ENCODE results near the gene ATG16L1. TPM values are rescaled to one million over a fixed set of nuclear protein-coding genes. Genes with fewer than 3 reads are reported as not detected.

ATG16L1 gene
- total and polyA plus RNA-seq, 2 of the 4 experiments (the other 2 are of a cell fraction): 20.0 to 26.2 TPM

DNA sequence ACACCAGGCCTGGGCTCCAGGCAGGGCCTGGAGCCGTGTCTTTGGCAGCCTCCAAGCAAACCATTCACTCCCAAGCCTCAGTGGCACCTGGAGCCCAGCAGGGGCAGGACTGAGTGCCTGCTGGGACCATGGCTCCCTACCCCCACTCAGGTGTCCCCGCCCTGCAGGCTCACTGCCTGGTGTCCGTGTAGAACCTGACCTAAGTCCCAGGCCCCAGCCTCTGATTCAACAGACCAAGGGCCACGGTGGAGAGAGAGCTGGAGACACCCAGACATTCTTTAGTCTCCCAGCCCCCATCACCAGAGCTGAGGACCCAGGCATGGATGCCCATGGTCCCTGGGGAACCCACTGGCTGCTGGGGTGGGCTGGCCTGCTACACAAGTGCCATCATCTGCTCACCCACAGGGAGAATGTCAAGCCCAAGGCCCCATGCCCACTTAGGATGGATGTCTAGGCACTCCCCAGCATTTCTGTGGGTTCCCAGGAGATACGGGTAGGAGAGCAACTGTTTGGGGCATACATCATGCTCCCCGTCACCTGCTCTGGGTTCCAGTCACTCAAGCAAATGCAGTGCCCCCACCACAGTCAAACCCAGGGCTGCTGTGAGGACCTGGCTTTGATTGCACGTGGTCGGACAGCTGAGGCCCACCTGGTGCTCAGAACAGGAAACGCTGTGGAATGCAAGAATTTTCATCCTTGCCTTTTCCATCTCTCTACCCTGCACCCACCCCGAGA is 42.9 kb upstream of the ATG16L1 start:
- no TSS peak for BruUV-seq (replicated peaks)
- no peak overlapping the region for H3K27ac ChIP-seq (ENCODE audit: insufficient read depth, low read length)
- no peak overlapping the region for H2BK15ac ChIP-seq (ENCODE audit: low read depth, low read length)
- no peaks in the 10 kb centered on the region for H3K79me1 ChIP-seq (ENCODE audit: low read depth in 1 of 2, low read length in 2 of 2)
- no peak overlapping the region for H3K18ac ChIP-seq (ENCODE audit: low read depth, low read length)
- peaks cover 4% of the 10 kb centered on the region; the same call in 1 of the 2 replicates for H3K4me1 ChIP-seq (ENCODE audit: control insufficient read depth, insufficient read depth, low read length)
- no peaks in the 10 kb centered on the region; the same call in 1 of the 2 replicates for H3K9me3 ChIP-seq (ENCODE audit: control insufficient read depth, insufficient read depth, low read length)
- peaks cover 8% of the 10 kb centered on the region; the same call in 1 of the 2 replicates for H4K20me1 ChIP-seq (ENCODE audit: insufficient read depth, low read length)
- H3K9ac ChIP-seq (ENCODE audit: low read depth, low read length): no peak overlapping the region
- H2AFZ ChIP-seq (replicated peaks; ENCODE audit: low read length, poor library complexity): peak overlapping the region; percentile 26
- H3K36me3 ChIP-seq (ENCODE audit: control insufficient read depth, insufficient read depth, low read length): no peaks in the 10 kb centered on the region
- 80% methylated on average over 3 of the region's 10 CpGs; no CpG with 5 or more reads in 1 of the 2 experiments for WGBS, 2 experiments (ENCODE audit: extremely low coverage in 2 of 2, insufficient read length in 1 of 2)
- in situ Hi-C loops (cut with MboI; ENCODE audit: low sequenced_read_pairs): no loop called here
- ChIA-PET CTCF (interaction anchor here (1.0 kb wide), 1 partner anchor 42 kb away, joined by 4 read pairs; no protein-coding TSS in a partner anchor), POLR2A (ENCODE audit: unreplicated experiment) (no interaction called here)
- H3K56ac ChIP-seq (ENCODE audit: extremely low read depth, insufficient read depth, low read length): no peak overlapping the region
- H3K9me1 ChIP-seq (ENCODE audit: insufficient read depth, low read length): no peaks in the 10 kb centered on the region
- DNase-seq (no peak), ATAC-seq (ENCODE audit: low read depth) (no peak)
- no peak overlapping the region for H3K23ac ChIP-seq (ENCODE audit: low read depth, low read length)
- peak overlapping the region; percentile 75 for H2AK9ac ChIP-seq (replicated peaks; ENCODE audit: low read depth, low read length, poor library complexity)
- no peak overlapping the region for H2AK5ac ChIP-seq (ENCODE audit: low read depth, low read length)
- TF ChIP-seq, protein P1, sequence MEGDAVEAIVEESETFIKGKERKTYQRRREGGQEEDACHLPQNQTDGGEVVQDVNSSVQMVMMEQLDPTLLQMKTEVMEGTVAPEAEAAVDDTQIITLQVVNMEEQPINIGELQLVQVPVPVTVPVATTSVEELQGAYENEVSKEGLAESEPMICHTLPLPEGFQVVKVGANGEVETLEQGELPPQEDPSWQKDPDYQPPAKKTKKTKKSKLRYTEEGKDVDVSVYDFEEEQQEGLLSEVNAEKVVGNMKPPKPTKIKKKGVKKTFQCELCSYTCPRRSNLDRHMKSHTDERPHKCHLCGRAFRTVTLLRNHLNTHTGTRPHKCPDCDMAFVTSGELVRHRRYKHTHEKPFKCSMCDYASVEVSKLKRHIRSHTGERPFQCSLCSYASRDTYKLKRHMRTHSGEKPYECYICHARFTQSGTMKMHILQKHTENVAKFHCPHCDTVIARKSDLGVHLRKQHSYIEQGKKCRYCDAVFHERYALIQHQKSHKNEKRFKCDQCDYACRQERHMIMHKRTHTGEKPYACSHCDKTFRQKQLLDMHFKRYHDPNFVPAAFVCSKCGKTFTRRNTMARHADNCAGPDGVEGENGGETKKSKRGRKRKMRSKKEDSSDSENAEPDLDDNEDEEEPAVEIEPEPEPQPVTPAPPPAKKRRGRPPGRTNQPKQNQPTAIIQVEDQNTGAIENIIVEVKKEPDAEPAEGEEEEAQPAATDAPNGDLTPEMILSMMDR (conservative IDR thresholded peaks at IDR 0.05; ENCODE audit: low read depth, low read length): no peak
- TF ChIP-seq BHLHE40 (IDR thresholded peaks at IDR 0.05; ENCODE audit: low read depth, low read length) (no peak), POLR2A (IDR thresholded peaks at IDR 0.05; ENCODE audit: low read depth, low read length) (no peak), RAD21 (IDR thresholded peaks at IDR 0.05; ENCODE audit: low read length) (no peak), RCOR1 (IDR thresholded peaks at IDR 0.05; ENCODE audit: insufficient replicate concordance, low read length) (no peak), MAFK (IDR thresholded peaks at IDR 0.05; ENCODE audit: low read depth, low read length) (no peak), ELK1 (IDR thresholded peaks at IDR 0.05; ENCODE audit: borderline replicate concordance, low read depth, low read length) (no peak), NFE2L2 (IDR thresholded peaks at IDR 0.05; ENCODE audit: low read depth, low read length) (no peak), MAZ (IDR thresholded peaks at IDR 0.05; ENCODE audit: borderline replicate concordance, low read depth, low read length) (no peak), SMC3 (IDR thresholded peaks at IDR 0.05; ENCODE audit: low read depth, low read length) (no peak), CEBPB (IDR thresholded peaks at IDR 0.05; ENCODE audit: low read depth, low read length) (no peak), RFX5 (IDR thresholded peaks at IDR 0.05; ENCODE audit: low read depth, low read length) (no peak), MXI1 (IDR thresholded peaks at IDR 0.05; ENCODE audit: borderline replicate concordance, low read depth, low read length) (no peak), FOS (IDR thresholded peaks at IDR 0.05; ENCODE audit: low read depth, low read length) (no peak)
- TF ChIP-seq, protein P2, sequence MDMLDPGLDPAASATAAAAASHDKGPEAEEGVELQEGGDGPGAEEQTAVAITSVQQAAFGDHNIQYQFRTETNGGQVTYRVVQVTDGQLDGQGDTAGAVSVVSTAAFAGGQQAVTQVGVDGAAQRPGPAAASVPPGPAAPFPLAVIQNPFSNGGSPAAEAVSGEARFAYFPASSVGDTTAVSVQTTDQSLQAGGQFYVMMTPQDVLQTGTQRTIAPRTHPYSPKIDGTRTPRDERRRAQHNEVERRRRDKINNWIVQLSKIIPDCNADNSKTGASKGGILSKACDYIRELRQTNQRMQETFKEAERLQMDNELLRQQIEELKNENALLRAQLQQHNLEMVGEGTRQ (IDR thresholded peaks at IDR 0.05; ENCODE audit: low read depth, low read length): no peak
- no peak overlapping the region for H4K5ac ChIP-seq (ENCODE audit: low read depth, low read length)
- no peak overlapping the region for H2BK5ac ChIP-seq (ENCODE audit: low read depth, low read length, poor library complexity, severe bottlenecking)
- no peak overlapping the region for H3K4me3 ChIP-seq (ENCODE audit: insufficient read depth, low read depth, low read length)
- no peak overlapping the region for H3K4ac ChIP-seq (ENCODE audit: low read depth, low read length)
- peaks cover 31% of the 10 kb centered on the region for H3K27me3 ChIP-seq (ENCODE audit: control insufficient read depth, insufficient read depth, low read length)
- dilution Hi-C loops (cut with HindIII; ENCODE audit: low sequenced_read_pairs, unreplicated experiment): no loop called here
- H2BK120ac ChIP-seq (ENCODE audit: low read depth, low read length): no peak overlapping the region
- H3K4me2 ChIP-seq (ENCODE audit: low read depth, low read length): no peak overlapping the region
- intact Hi-C loops (cut with micrococcal nuclease): no loop called here
- no peak overlapping the region for H3K14ac ChIP-seq (replicated peaks; ENCODE audit: low read depth, low read length)
- H2BK20ac ChIP-seq (ENCODE audit: low read depth, low read length): no peak overlapping the region
- H4K8ac ChIP-seq (ENCODE audit: low read depth in 2 of 2, low read length in 2 of 2): no peak overlapping the region
- H4K91ac ChIP-seq (ENCODE audit: insufficient read depth, low read depth, low read length): no peak overlapping the region

All from IMR-90 (cell line).